PC-9 (cell line): Measurements from ENCODE around the gene WDR88. TPM values are rescaled to one million over a fixed set of nuclear protein-coding genes. Genes with fewer than 3 reads are reported as not detected.

Experiments used
- BruUV-seq: library from RNA; stranded (reverse); fragments of 400-500 nt; replicated peaks from 2 replicates; lab custom pipeline; 2021; lab: Mats Ljungman, UMichigan
- CTCF ChIA-PET: fragments of 300-600 bp; sonication (Branson Sonifier 250); formaldehyde crosslinking; loops from one replicate; lab custom pipeline; 2022; ENCODE audit warnings: antibody characterized with exemption; lab: Charles Lee
- POLR2A ChIA-PET: fragments of 300-600 bp; sonication (Branson Sonifier 250); formaldehyde crosslinking; loops from one replicate; lab custom pipeline; 2022; ENCODE audit warnings: antibody characterized with exemption; ENCODE audit not compliant: unreplicated experiment; lab: Charles Lee
- DNase-seq, 2 experiments: peaks; one replicate each; pipeline versions ENCODE4 v3.0.0 to v3.0.0-alpha.2; 2015 to 2022; ENCODE audit warnings: mixed read lengths in 1 of 2
- H2AFZ ChIP-seq: fragments of 200-600 bp; sonication (generic); 2 replicates; pipeline ENCODE4 v1.8.1; 2017; ENCODE audit warnings: antibody characterized with exemption
- H3F3A ChIP-seq: fragments of 200-600 bp; sonication (generic); 2 replicates; pipeline ENCODE4 v1.8.1; 2017; ENCODE audit warnings: antibody characterized with exemption, mild to moderate bottlenecking, low read depth; ENCODE audit not compliant: insufficient read depth
- H3K27ac ChIP-seq: fragments of 200-600 bp; sonication (generic); 2 replicates; pipeline ENCODE4 v1.6.1; 2016; ENCODE audit warnings: mixed run types
- H3K27me3 ChIP-seq: fragments of 200-600 bp; sonication (generic); 2 replicates; pipeline ENCODE4 v1.6.1; 2016; ENCODE audit warnings: low read depth, mixed run types; ENCODE audit not compliant: insufficient read depth
- H3K36me3 ChIP-seq: fragments of 200-600 bp; sonication (generic); 2 replicates; pipeline ENCODE4 v1.6.1; 2016; ENCODE audit warnings: low read depth, mixed run types
- H3K4me1 ChIP-seq: fragments of 200-600 bp; sonication (generic); replicated peaks from 2 replicates; pipeline ENCODE4 v1.6.1; 2016; ENCODE audit warnings: mixed run types; ENCODE audit not compliant: insufficient read depth
- H3K4me2 ChIP-seq: fragments of 200-600 bp; sonication (generic); 2 replicates; pipeline ENCODE4 v1.6.1; 2017; ENCODE audit warnings: mixed run types
- H3K4me3 ChIP-seq: fragments of 200-600 bp; sonication (generic); 2 replicates; pipeline ENCODE4 v1.6.1; 2016; ENCODE audit warnings: mixed run types
- H3K79me2 ChIP-seq: fragments of 200-600 bp; sonication (generic); 2 replicates; pipeline ENCODE4 v1.6.1; 2017; ENCODE audit warnings: low read depth, mixed run types
- H3K9me2 ChIP-seq: fragments of 200-600 bp; sonication (generic); 2 replicates; pipeline ENCODE4 v1.8.1; 2017; ENCODE audit warnings: mild to moderate bottlenecking; ENCODE audit not compliant: insufficient read depth
- H3K9me3 ChIP-seq: fragments of 200-600 bp; sonication (generic); 2 replicates; pipeline ENCODE4 v1.8.1; 2016; ENCODE audit warnings: low read depth; ENCODE audit not compliant: insufficient read depth
- H4K20me1 ChIP-seq: fragments of 200-600 bp; sonication (generic); 2 replicates; pipeline ENCODE4 v1.8.1; 2017; ENCODE audit not compliant: insufficient read depth
- CTCF ChIP-seq: fragments of 200-600 bp; sonication (generic); conservative IDR thresholded peaks from 2 replicates; pipeline ENCODE4 v1.6.1; 2017; ENCODE audit warnings: mixed run types, antibody characterized with exemption, mild to moderate bottlenecking, moderate library complexity
- EZH2 ChIP-seq: fragments of 200-600 bp; sonication (generic); IDR thresholded peaks from 2 replicates; pipeline ENCODE4 v1.8.0; 2017; ENCODE audit warnings: antibody characterized with exemption, low read depth
- intact Hi-C: fragments of 100-400 bp; cut with micrococcal nuclease; formaldehyde crosslinking; loops from one replicate; pipeline ENCODE4 v1.10.0; 2022; ENCODE audit not compliant: unreplicated experiment
- total RNA-seq: library from RNA; stranded (reverse); gene quantifications from 2 replicates; pipeline ENCODE4 v1.2.3, GENCODE V29; 2021

WDR88 gene
- total RNA-seq, 1 experiment from 2014 or later: 0.59 TPM

DNA sequence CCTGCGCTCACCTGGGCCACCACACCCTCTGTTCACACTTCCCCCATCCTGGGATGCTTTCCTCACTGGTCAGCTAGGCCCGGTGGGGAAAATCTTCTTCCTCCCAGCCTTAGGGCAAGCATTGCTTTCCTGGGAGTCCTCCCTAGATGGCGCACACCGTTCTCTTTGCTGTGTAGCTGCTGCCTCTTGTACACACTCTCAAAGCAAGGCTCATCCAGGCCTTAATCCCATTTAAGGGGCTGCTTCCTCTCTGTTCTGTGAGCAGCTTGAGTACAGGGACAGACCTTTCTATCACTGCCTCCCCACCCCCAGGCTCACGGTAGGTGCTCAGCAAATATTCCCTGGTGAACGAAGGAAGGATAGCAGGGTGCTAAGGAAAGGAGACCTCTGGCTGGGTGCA is 82.7 kb downstream of the WDR88 start:
- Histone ChIP-seq H4K20me1 (no peaks in the 10 kb centered on the region), H3K4me1 (no peaks in the 10 kb centered on the region), H3K36me3 (no peaks in the 10 kb centered on the region), H3K79me2 (no peaks in the 10 kb centered on the region), H3K9me3 (no peaks in the 10 kb centered on the region), H3F3A (no peaks in the 10 kb centered on the region), H3K27me3 (peaks cover 53% of the 10 kb centered on the region), H3K27ac (no peak overlapping the region), H3K4me2 (no peak overlapping the region), H3K9me2 (no peaks in the 10 kb centered on the region), H3K4me3 (no peak overlapping the region), H2AFZ (no peak overlapping the region)
- intact Hi-C loops: no loop called here
- BruUV-seq: no TSS peak
- ChIA-PET CTCF (interaction anchor here (0.7 kb wide), 1 partner anchor 102 kb away, joined by 9 read pairs; no protein-coding TSS in a partner anchor), POLR2A (interaction anchor here (0.6 kb wide), 1 partner anchor 31 kb away, joined by 3 read pairs; no protein-coding TSS in a partner anchor)
- DNase-seq: no peak
- no peak; the same call in 1 of the 2 replicates for TF ChIP-seq CTCF
- no peak for TF ChIP-seq EZH2

- H3K9me2 ChIP-seq: no peaks in the 10 kb centered on the region
Observed at GRCh38 chr19:33215438-33216197, 83.7 kb downstream of the WDR88 start.

DNA sequence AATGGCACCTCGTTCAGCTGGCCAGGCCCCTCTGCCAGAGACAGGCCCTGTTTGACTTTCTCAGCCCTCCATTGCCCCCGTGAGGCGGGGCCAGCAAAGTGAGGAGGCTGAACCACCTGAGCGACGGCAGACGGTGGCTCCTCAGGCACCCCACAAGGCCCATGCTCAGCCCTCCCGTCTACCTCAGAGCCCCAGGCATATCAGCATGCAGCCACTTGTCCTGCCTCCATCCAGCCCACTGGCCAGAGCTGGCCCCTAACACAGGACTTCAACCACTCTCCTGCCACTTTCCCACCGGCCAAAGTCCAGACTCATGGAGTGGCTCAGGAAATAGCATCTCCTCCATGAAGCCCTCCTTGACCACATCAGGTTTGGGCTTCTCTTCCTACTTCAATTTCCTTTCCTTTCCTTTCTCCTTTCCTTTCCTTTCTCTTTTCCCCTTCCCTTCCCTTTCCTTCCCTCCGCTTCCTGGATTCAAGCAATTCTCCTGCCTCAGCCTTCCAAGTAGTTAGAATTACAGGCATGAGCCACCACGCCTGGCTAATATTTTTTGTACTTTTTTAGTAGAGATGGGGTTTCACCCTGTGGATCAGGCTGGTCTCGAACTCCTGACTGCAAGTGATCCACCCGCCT is 84.4 kb downstream of the WDR88 start:
- Histone ChIP-seq H3K36me3 (no peaks in the 10 kb centered on the region), H3F3A (no peaks in the 10 kb centered on the region), H3K9me2 (no peaks in the 10 kb centered on the region), H4K20me1 (no peaks in the 10 kb centered on the region), H3K27me3 (peaks cover 71% of the 10 kb centered on the region), H3K27ac (no peak overlapping the region), H3K79me2 (no peaks in the 10 kb centered on the region), H3K9me3 (no peaks in the 10 kb centered on the region), H3K4me3 (no peak overlapping the region), H3K4me1 (no peaks in the 10 kb centered on the region), H3K4me2 (no peak overlapping the region), H2AFZ (no peak overlapping the region)
- no TSS peak for BruUV-seq
- CTCF ChIA-PET: no interaction called here
- POLR2A ChIA-PET: no interaction called here
- DNase-seq: no peak
- intact Hi-C loops: no loop called here
- no peak for TF ChIP-seq EZH2
- no peak for TF ChIP-seq CTCF

More at GRCh38 chr19:33215438-33216197, 83.7 kb downstream of the WDR88 start:
- Histone ChIP-seq H3K79me2 (no peaks in the 10 kb centered on the region), H2AFZ (no peak overlapping the region), H3K36me3 (no peaks in the 10 kb centered on the region), H3K4me1 (no peaks in the 10 kb centered on the region), H3K27me3 (peaks cover 64% of the 10 kb centered on the region), H3K9me3 (no peaks in the 10 kb centered on the region), H3K4me3 (no peak overlapping the region), H4K20me1 (no peaks in the 10 kb centered on the region), H3F3A (no peaks in the 10 kb centered on the region), H3K27ac (no peak overlapping the region), H3K4me2 (no peak overlapping the region)
- ChIA-PET POLR2A (no interaction called here), CTCF (no interaction called here)
- intact Hi-C loops: no loop called here
- DNase-seq: no peak
- TF ChIP-seq CTCF: no peak
- no peak for TF ChIP-seq EZH2
- BruUV-seq: no TSS peak
